OCI-LY7 (cell line): Measurements from ENCODE around the gene NAB1.

ENCODE experiments used
- CTCF ChIP-seq: fragments of 200-600 bp; sonication (generic); conservative IDR thresholded peaks from 2 replicates; pipeline ENCODE4 v1.5.1; 2014; ENCODE audit warnings: mild to moderate bottlenecking, antibody characterized with exemption, low read length, moderate library complexity, mixed read lengths
- EZH2phosphoT487 ChIP-seq: fragments of 200-600 bp; sonication (generic); IDR thresholded peaks from 2 replicates; pipeline ENCODE4 v1.6.1; 2018; ENCODE audit warnings: low read depth, borderline replicate concordance, mild to moderate bottlenecking, mixed run types, antibody characterized with exemption, low read length, moderate library complexity, mixed read lengths

- TF ChIP-seq CTCF = no peak
- no peak for TF ChIP-seq EZH2phosphoT487
Measured at GRCh38 chr2:190663348-190663747, 14.5 kb downstream of the NAB1 start.
